ENCODE measurements around the gene RAB27A. TPM values are rescaled to one million over a fixed set of nuclear protein-coding genes. Genes with fewer than 3 reads are reported as not detected.

RAB27A gene
- total and polyA plus RNA-seq, 2 of the 13 experiments (the other 11 are each of a cell fraction or from before 2014, with no cell fraction given) = 3.4 to 8.1 TPM

- TF ChIP-seq MLX (CRISPR knock-in tag; IDR thresholded peaks at IDR 0.05) = peak; percentile 42; the same call in 1 of the 2 replicates
- TF ChIP-seq ZNF792 (CRISPR knock-in tag; IDR thresholded peaks at IDR 0.05) = peak; percentile 69; the same call in 1 of the 2 replicates
- TF ChIP-seq DR1 (CRISPR knock-in tag; IDR thresholded peaks at IDR 0.05) = peak; percentile 59; the same call in 1 of the 2 replicates
- TF ChIP-seq NCOA1 (CRISPR knock-in tag; IDR thresholded peaks at IDR 0.05) = no peak
- peak; percentile 52 for TF ChIP-seq SRSF1 (optimal IDR thresholded peaks at IDR 0.05; ENCODE audit: low read depth, low read length)
- TF ChIP-seq MIER3 (CRISPR knock-in tag; IDR thresholded peaks at IDR 0.05; ENCODE audit: borderline replicate concordance) = peak; percentile 64; the same call in 1 of the 2 replicates
- no peak for TF ChIP-seq RFX5 (IDR thresholded peaks at IDR 0.05; ENCODE audit: low read depth, low read length)
- TF ChIP-seq ZNF7 (CRISPR knock-in tag; IDR thresholded peaks at IDR 0.05) = peak; percentile 87
- TF ChIP-seq ZNF75D (CRISPR knock-in tag; IDR thresholded peaks at IDR 0.05; ENCODE audit: borderline replicate concordance) = no peak
- no peak for TF ChIP-seq ZNF569 (CRISPR knock-in tag; IDR thresholded peaks at IDR 0.05; ENCODE audit: borderline replicate concordance)
- no peak for TF ChIP-seq SALL2 (CRISPR knock-in tag; IDR thresholded peaks at IDR 0.05)
- TF ChIP-seq GABPA (IDR thresholded peaks at IDR 0.05; ENCODE audit: low read depth, low read length) = peak; percentile 87
- TF ChIP-seq GABPA (CRISPR knock-in tag; IDR thresholded peaks at IDR 0.05; ENCODE audit: low read depth) = peak; percentile 99
- 0 out of 2 replicates have a peak, but pooled peaks have one; percentile 13 for TF ChIP-seq MEIS1 (CRISPR knock-in tag; IDR thresholded peaks at IDR 0.05; ENCODE audit: borderline replicate concordance)
- TF ChIP-seq POLR2AphosphoS2 (IDR thresholded peaks at IDR 0.05; ENCODE audit: low read depth, low read length) = no peak
- peak; percentile 98 for TF ChIP-seq GABPB1 (CRISPR knock-in tag; IDR thresholded peaks at IDR 0.05)
- TF ChIP-seq ZNF224 (CRISPR knock-in tag; IDR thresholded peaks at IDR 0.05) = peak; percentile 88; the same call in 1 of the 2 replicates
- TF ChIP-seq ZNF766 (CRISPR knock-in tag; IDR thresholded peaks at IDR 0.05; ENCODE audit: borderline replicate concordance) = peak; percentile 73; the same call in 1 of the 2 replicates
- TF ChIP-seq DZIP1 (CRISPR knock-in tag; IDR thresholded peaks at IDR 0.05) = peak; percentile 90; the same call in 1 of the 2 replicates
- TF ChIP-seq SETDB1 (CRISPR knock-in tag; IDR thresholded peaks at IDR 0.05; ENCODE audit: borderline replicate concordance) = no peak
- 0 out of 2 replicates have a peak, but pooled peaks have one; percentile 58 for TF ChIP-seq RFXAP (CRISPR knock-in tag; IDR thresholded peaks at IDR 0.05; ENCODE audit: borderline replicate concordance)
- TF ChIP-seq ZNF713 (CRISPR knock-in tag; IDR thresholded peaks at IDR 0.05) = no peak
- no peak for TF ChIP-seq SNRNP70 (IDR thresholded peaks at IDR 0.05; ENCODE audit: low read depth, low read length)
- TF ChIP-seq U2AF1 (optimal IDR thresholded peaks at IDR 0.05; ENCODE audit: low read depth, low read length) = peak; percentile 89
- peak; percentile 53; the same call in 1 of the 2 replicates for TF ChIP-seq ESRRA (CRISPR knock-in tag; IDR thresholded peaks at IDR 0.05; ENCODE audit: low read depth)
- 0 out of 2 replicates have a peak, but pooled peaks have one; percentile 9 for TF ChIP-seq HMG20B (CRISPR knock-in tag; conservative IDR thresholded peaks at IDR 0.05)
- no peak for TF ChIP-seq TCF12 (IDR thresholded peaks at IDR 0.05)
- TF ChIP-seq TCF12 (CRISPR knock-in tag; IDR thresholded peaks at IDR 0.05) = no peak
- TF ChIP-seq HDAC1 (CRISPR knock-in tag; IDR thresholded peaks at IDR 0.05) = peak; percentile 62
Observed at GRCh38 chr15:55196458-55197361, 92.9 kb downstream of the RAB27A start, which contains the start of gene RSL24D1 (continued).
